Right atrium auricular region (tissue), 2 donors: ENCODE data around the gene PRRT1. TPM values are rescaled to one million over a fixed set of nuclear protein-coding genes. Genes with fewer than 3 reads are reported as not detected.
"Not testable (repeated sequence)": the region's sequence is repeated elsewhere in the genome, so short reads cannot be mapped to it uniquely, and the experiment has no call there.

Experiments used
- DNase-seq: peaks from one replicate; pipeline ENCODE4 v3.0.0-alpha.2; 2019; ENCODE audit warnings: low spot score
- H3K27ac ChIP-seq, 2 donors: fragments of 200-600 bp; sonication (generic); 1 replicate in 1 of 2; 2 replicates in 1 of 2; pipeline ENCODE4 v1.5.1; 2016 to 2019
- H3K27me3 ChIP-seq, 2 donors: fragments of 200-600 bp; sonication (generic); one replicate each; pipeline versions ENCODE4 v1.5.1 to v1.6.0; 2017 to 2019
- H3K36me3 ChIP-seq: fragments of 200-600 bp; sonication (generic); one replicate; pipeline ENCODE4 v1.5.1; 2016
- H3K4me1 ChIP-seq, 2 donors: fragments of 200-600 bp; sonication (generic); one replicate each; pipeline versions ENCODE4 v1.5.1 to v1.6.0; 2017 to 2019
- H3K4me3 ChIP-seq, 2 donors: fragments of 200-600 bp; sonication (generic); 1 replicate in 1 of 2; 2 replicates in 1 of 2; pipeline ENCODE4 v1.5.1; 2017 to 2019; ENCODE audit warnings: mild to moderate bottlenecking in 1 of 2, moderate library complexity in 1 of 2
- H3K9me3 ChIP-seq, 2 donors: fragments of 200-600 bp; sonication (generic); one replicate each; pipeline ENCODE4 v1.5.1; 2019
- CTCF ChIP-seq, 2 donors: fragments of 200-600 bp; sonication (generic); IDR thresholded peaks; one replicate each; pipeline ENCODE4 v1.5.1; 2019; ENCODE audit warnings: antibody characterized with exemption in 2 of 2
- total RNA-seq, 2 donors: library from RNA; depleted of rRNA; stranded (reverse); fragments of >200 nt; gene quantifications; one replicate each; pipeline ENCODE4 v1.1.0, GENCODE V29; 2016

Gene PRRT1
- total RNA-seq, 2 donors from 2014 or later: 0.70 to 1.1 TPM

GRCh38 chr6:32146287-32146686 lies 5.5 kb downstream of the PRRT1 start:
- no peaks in the 10 kb centered on the region for H3K27me3 ChIP-seq
- no peaks in the 10 kb centered on the region for H3K9me3 ChIP-seq
- DNase-seq: no peak
- H3K4me1 ChIP-seq: peaks cover 0 to 4% of the 10 kb centered on the region in 2 donors
- H3K36me3 ChIP-seq: no peaks in the 10 kb centered on the region
- H3K27ac ChIP-seq: no peak overlapping the region
- TF ChIP-seq CTCF (IDR thresholded peaks at IDR 0.05): no peak
- H3K4me3 ChIP-seq: no peak overlapping the region

GRCh38 chr6:32144238-32144637 lies 7.5 kb downstream of the PRRT1 start:
- H3K36me3 ChIP-seq, H3K27me3 ChIP-seq, DNase-seq, H3K4me1 ChIP-seq, H3K9me3 ChIP-seq, H3K4me3 ChIP-seq, H3K27ac ChIP-seq: not testable (repeated sequence)

GRCh38 chr6:32140420-32141046 lies 11.2 kb downstream of the PRRT1 start:
- Histone ChIP-seq H3K27me3 (no peaks in the 10 kb centered on the region), H3K36me3 (no peaks in the 10 kb centered on the region), H3K27ac (no peak overlapping the region), H3K9me3 (no peaks in the 10 kb centered on the region), H3K4me1 (no peaks in the 10 kb centered on the region), H3K4me3 (no peak overlapping the region)
- TF ChIP-seq CTCF (IDR thresholded peaks at IDR 0.05): no peak
- DNase-seq: no peak

- TF ChIP-seq CTCF (IDR thresholded peaks at IDR 0.05): no peak
- no peak overlapping the region for H3K27ac ChIP-seq
- H3K9me3 ChIP-seq: no peaks in the 10 kb centered on the region
- no peak for DNase-seq
- no peaks in the 10 kb centered on the region for H3K27me3 ChIP-seq
- H3K36me3 ChIP-seq: no peaks in the 10 kb centered on the region
- no peak overlapping the region for H3K4me3 ChIP-seq
- H3K4me1 ChIP-seq: no peaks in the 10 kb centered on the region
Observed at GRCh38 chr6:32139590-32139989, 12.1 kb downstream of the PRRT1 start.

GRCh38 chr6:32137454-32137853 lies 14.3 kb downstream of the PRRT1 start:
- Histone ChIP-seq H3K4me1 (no peaks in the 10 kb centered on the region), H3K4me3 (no peak overlapping the region), H3K27me3 (no peaks in the 10 kb centered on the region), H3K9me3 (no peaks in the 10 kb centered on the region), H3K27ac (no peak overlapping the region), H3K36me3 (no peaks in the 10 kb centered on the region)
- no peak for DNase-seq
- TF ChIP-seq CTCF (IDR thresholded peaks at IDR 0.05): no peak

GRCh38 chr6:32133786-32134185 lies 18.0 kb downstream of the PRRT1 start:
- no peak overlapping the region for H3K4me3 ChIP-seq
- H3K27me3 ChIP-seq: no peaks in the 10 kb centered on the region
- no peaks in the 10 kb centered on the region for H3K36me3 ChIP-seq
- TF ChIP-seq CTCF (IDR thresholded peaks at IDR 0.05): no peak
- no peaks in the 10 kb centered on the region for H3K9me3 ChIP-seq
- no peak overlapping the region for H3K27ac ChIP-seq
- DNase-seq: no peak
- peaks cover 0 to 10% of the 10 kb centered on the region in 2 donors for H3K4me1 ChIP-seq
